Measurements from ENCODE around the gene CDC20. TPM values are rescaled to one million over a fixed set of nuclear protein-coding genes. Genes with fewer than 3 reads are reported as not detected.
A peak's percentile ranks its signal among the peaks of the same experiment; 100 is the strongest.

Gene CDC20
- total RNA-seq, 1 experiment from 2014 or later = 215 TPM

DNA sequence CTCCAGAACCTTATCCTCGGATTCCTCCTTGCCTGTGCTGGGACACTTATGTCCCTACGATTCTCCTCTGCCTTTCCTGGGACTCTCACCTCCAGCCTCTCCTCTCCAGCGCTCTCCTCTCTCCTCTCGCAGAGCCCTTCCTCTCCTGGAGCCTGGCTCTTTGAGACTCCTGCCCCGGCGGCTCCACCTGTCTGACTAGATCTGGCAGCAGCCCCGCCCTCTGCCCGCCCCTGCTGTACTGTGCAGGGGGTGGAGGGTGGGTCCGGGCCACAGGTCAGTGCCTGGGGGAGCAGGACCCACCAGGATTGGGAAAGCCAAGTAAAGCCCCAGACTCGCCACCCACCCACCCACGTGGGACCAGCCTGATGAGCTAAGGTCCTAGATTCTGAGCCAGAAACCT, 7.4 kb downstream of the CDC20 start:
- no peak for DNase-seq (ENCODE audit: low read depth, low spot score)
- no peaks in the 10 kb centered on the region for H3K9me3 ChIP-seq (ENCODE audit: control insufficient read depth, insufficient read depth, low read depth, low read length)
- H3K4me1 ChIP-seq (ENCODE audit: control insufficient read depth, insufficient read depth, low read length) = peaks cover 30% of the 10 kb centered on the region
- H3K4me3 ChIP-seq (ENCODE audit: low read depth in 2 of 2, low read length in 2 of 2) = peak overlapping the region; percentile 87 to 89
- ChIA-PET POLR2A (no interaction called here), CTCF (interaction anchor here (0.6 kb wide), 1 partner anchor 8 kb away, joined by 4 read pairs; no protein-coding TSS in a partner anchor)
- intact Hi-C loops (cut with micrococcal nuclease; ENCODE audit: unreplicated experiment) (no loop called here), in situ Hi-C loops (cut with HindIII; ENCODE audit: low pct_unique_long_range_greater_than_20kb, low sequenced_read_pairs) (no loop called here)
- H3K27ac ChIP-seq (ENCODE audit: low read length) = peak overlapping the region; percentile 96; the same call in 1 of the 2 replicates
- ATAC-seq = no peak
- H3K27me3 ChIP-seq (ENCODE audit: control insufficient read depth, insufficient read depth, low read length) = no peaks in the 10 kb centered on the region
- peaks cover 8% of the 10 kb centered on the region for H3K36me3 ChIP-seq (ENCODE audit: control insufficient read depth, insufficient read depth, low read length)
- BruUV-seq (replicated peaks) = no TSS peak
- TF ChIP-seq POLR2AphosphoS5 (IDR thresholded peaks at IDR 0.05; ENCODE audit: low read depth, low read length) (no peak), SIN3A (IDR thresholded peaks at IDR 0.05; ENCODE audit: borderline replicate concordance, insufficient read depth, low read depth, low read length) (no peak), TCF7L2 (IDR thresholded peaks at IDR 0.05; ENCODE audit: low read depth, low read length) (no peak)
- TF ChIP-seq, protein P1, sequence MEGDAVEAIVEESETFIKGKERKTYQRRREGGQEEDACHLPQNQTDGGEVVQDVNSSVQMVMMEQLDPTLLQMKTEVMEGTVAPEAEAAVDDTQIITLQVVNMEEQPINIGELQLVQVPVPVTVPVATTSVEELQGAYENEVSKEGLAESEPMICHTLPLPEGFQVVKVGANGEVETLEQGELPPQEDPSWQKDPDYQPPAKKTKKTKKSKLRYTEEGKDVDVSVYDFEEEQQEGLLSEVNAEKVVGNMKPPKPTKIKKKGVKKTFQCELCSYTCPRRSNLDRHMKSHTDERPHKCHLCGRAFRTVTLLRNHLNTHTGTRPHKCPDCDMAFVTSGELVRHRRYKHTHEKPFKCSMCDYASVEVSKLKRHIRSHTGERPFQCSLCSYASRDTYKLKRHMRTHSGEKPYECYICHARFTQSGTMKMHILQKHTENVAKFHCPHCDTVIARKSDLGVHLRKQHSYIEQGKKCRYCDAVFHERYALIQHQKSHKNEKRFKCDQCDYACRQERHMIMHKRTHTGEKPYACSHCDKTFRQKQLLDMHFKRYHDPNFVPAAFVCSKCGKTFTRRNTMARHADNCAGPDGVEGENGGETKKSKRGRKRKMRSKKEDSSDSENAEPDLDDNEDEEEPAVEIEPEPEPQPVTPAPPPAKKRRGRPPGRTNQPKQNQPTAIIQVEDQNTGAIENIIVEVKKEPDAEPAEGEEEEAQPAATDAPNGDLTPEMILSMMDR (IDR thresholded peaks at IDR 0.05) = no peak
- TF ChIP-seq, protein P2, sequence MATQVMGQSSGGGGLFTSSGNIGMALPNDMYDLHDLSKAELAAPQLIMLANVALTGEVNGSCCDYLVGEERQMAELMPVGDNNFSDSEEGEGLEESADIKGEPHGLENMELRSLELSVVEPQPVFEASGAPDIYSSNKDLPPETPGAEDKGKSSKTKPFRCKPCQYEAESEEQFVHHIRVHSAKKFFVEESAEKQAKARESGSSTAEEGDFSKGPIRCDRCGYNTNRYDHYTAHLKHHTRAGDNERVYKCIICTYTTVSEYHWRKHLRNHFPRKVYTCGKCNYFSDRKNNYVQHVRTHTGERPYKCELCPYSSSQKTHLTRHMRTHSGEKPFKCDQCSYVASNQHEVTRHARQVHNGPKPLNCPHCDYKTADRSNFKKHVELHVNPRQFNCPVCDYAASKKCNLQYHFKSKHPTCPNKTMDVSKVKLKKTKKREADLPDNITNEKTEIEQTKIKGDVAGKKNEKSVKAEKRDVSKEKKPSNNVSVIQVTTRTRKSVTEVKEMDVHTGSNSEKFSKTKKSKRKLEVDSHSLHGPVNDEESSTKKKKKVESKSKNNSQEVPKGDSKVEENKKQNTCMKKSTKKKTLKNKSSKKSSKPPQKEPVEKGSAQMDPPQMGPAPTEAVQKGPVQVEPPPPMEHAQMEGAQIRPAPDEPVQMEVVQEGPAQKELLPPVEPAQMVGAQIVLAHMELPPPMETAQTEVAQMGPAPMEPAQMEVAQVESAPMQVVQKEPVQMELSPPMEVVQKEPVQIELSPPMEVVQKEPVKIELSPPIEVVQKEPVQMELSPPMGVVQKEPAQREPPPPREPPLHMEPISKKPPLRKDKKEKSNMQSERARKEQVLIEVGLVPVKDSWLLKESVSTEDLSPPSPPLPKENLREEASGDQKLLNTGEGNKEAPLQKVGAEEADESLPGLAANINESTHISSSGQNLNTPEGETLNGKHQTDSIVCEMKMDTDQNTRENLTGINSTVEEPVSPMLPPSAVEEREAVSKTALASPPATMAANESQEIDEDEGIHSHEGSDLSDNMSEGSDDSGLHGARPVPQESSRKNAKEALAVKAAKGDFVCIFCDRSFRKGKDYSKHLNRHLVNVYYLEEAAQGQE (IDR thresholded peaks at IDR 0.05; ENCODE audit: insufficient read depth in 1 of 2, low read depth in 2 of 2, low read length in 1 of 2) = no peak

DNA sequence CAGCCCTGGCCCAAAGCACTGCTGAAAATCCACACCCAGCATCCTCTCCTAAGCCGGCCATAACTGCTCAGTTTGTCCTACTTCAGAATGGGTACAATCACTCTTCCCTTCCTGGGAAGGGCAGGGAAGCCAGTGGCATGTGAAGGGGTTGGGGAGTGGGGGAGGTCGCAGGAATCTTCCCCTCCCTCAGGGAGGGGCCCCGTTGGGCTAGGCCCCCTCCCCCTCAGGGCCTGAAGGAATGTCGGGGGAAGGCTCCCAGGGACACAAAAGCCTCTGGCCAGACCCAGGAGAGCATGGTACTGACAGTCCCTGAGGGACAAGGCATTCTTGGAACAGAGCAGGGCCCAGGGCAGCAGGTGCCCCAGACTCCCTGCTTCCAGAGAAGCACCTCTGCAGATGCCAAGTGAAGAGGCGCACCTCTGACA, 7.8 kb downstream of the CDC20 start:
- H3K4me3 ChIP-seq (ENCODE audit: low read depth in 2 of 2, low read length in 2 of 2) = peak overlapping the region; percentile 87 to 89
- no peak for DNase-seq (ENCODE audit: low read depth, low spot score)
- intact Hi-C loops (cut with micrococcal nuclease; ENCODE audit: unreplicated experiment) = no loop called here
- peaks cover 26% of the 10 kb centered on the region for H3K4me1 ChIP-seq (ENCODE audit: control insufficient read depth, insufficient read depth, low read length)
- CTCF ChIA-PET = interaction anchor here (0.6 kb wide), 1 partner anchor 9 kb away, joined by 4 read pairs; no protein-coding TSS in a partner anchor
- no peaks in the 10 kb centered on the region for H3K9me3 ChIP-seq (ENCODE audit: control insufficient read depth, insufficient read depth, low read depth, low read length)
- no peak for ATAC-seq
- H3K27ac ChIP-seq (ENCODE audit: low read length) = peak overlapping the region; percentile 96
- BruUV-seq (replicated peaks) = no TSS peak
- TF ChIP-seq POLR2AphosphoS5 (IDR thresholded peaks at IDR 0.05; ENCODE audit: low read depth, low read length) = no peak
- no peak for TF ChIP-seq TCF7L2 (IDR thresholded peaks at IDR 0.05; ENCODE audit: low read depth, low read length)
- TF ChIP-seq, protein P2 (IDR thresholded peaks at IDR 0.05; ENCODE audit: insufficient read depth in 1 of 2, low read depth in 2 of 2, low read length in 1 of 2) = no peak
- no peak for TF ChIP-seq SIN3A (IDR thresholded peaks at IDR 0.05; ENCODE audit: borderline replicate concordance, insufficient read depth, low read depth, low read length)
- TF ChIP-seq, protein P1 (IDR thresholded peaks at IDR 0.05) = no peak
- H3K27me3 ChIP-seq (ENCODE audit: control insufficient read depth, insufficient read depth, low read length) = no peaks in the 10 kb centered on the region
- peaks cover 5% of the 10 kb centered on the region for H3K36me3 ChIP-seq (ENCODE audit: control insufficient read depth, insufficient read depth, low read length)
- POLR2A ChIA-PET = no interaction called here
- in situ Hi-C loops (cut with HindIII; ENCODE audit: low pct_unique_long_range_greater_than_20kb, low sequenced_read_pairs) = no loop called here

Measured in Panc1 (cell line).